Measurements from ENCODE around the gene BCKDHB. TPM values are rescaled to one million over a fixed set of nuclear protein-coding genes. Genes with fewer than 3 reads are reported as not detected.

BCKDHB gene
- polyA plus RNA-seq, 1 of the 3 experiments (the other 2 are of a cell fraction), result 19.9 TPM

GRCh38 chr6:80104520-80104919, 2.0 kb upstream of the BCKDHB start:
- CTCF ChIA-PET, result interaction anchor here (1.5 to 3.5 kb wide), 2 partner anchors 29 to 158 kb away, joined by 4 to 10 read pairs; partner anchors contain the start of gene ELOVL4
- no peaks in the 10 kb centered on the region for H3K9me3 ChIP-seq

More at GRCh38 chr6:80104520-80104919, 2.0 kb upstream of the BCKDHB start:
- no peak overlapping the region for H3K4me2 ChIP-seq
- no peaks in the 10 kb centered on the region; the same call in 1 of the 2 replicates for H3K27me3 ChIP-seq (ENCODE audit: insufficient read depth)
- no peaks in the 10 kb centered on the region for H3K36me3 ChIP-seq (replicated peaks in 1 of 2; ENCODE audit: control insufficient read depth in 1 of 2, insufficient read depth in 2 of 2, low read length in 1 of 2)
- H3K9ac ChIP-seq, result no peak overlapping the region
- H3K79me2 ChIP-seq (ENCODE audit: insufficient read depth), result peaks cover 13% of the 10 kb centered on the region; the same call in 1 of the 2 replicates
- H4K20me1 ChIP-seq (ENCODE audit: insufficient read depth), result no peaks in the 10 kb centered on the region
- POLR2A ChIA-PET, result no interaction called here
- no peak for DNase-seq
- H3K4me1 ChIP-seq (ENCODE audit: control insufficient read depth in 1 of 2, insufficient read depth in 2 of 2, low read depth in 1 of 2, low read length in 1 of 2), result peaks cover 0 to 4% of the 10 kb centered on the region in 2 experiments; a peak in 3 of 4 replicates
- no peak overlapping the region for H3K4me3 ChIP-seq (ENCODE audit: low read depth in 2 of 2, low read length in 1 of 2)
- TF ChIP-seq MAX (IDR thresholded peaks at IDR 0.05; ENCODE audit: low read depth) (no peak), RFX5 (IDR thresholded peaks at IDR 0.05; ENCODE audit: low read length) (no peak), USF1 (IDR thresholded peaks at IDR 0.05; ENCODE audit: borderline replicate concordance, low read depth) (no peak), REST (IDR thresholded peaks at IDR 0.05; ENCODE audit: low read depth, low read length) (no peak), IRF3 (IDR thresholded peaks at IDR 0.05; ENCODE audit: low read depth, low read length) (no peak), NRF1 (IDR thresholded peaks at IDR 0.05; ENCODE audit: low read depth, low read length) (no peak), EZH2phosphoT487 (IDR thresholded peaks at IDR 0.05; ENCODE audit: borderline replicate concordance, low read depth) (no peak)
- no peaks in the 10 kb centered on the region for H3F3A ChIP-seq (replicated peaks; ENCODE audit: insufficient read depth)
- no peaks in the 10 kb centered on the region for H3K9me2 ChIP-seq
- H3K27ac ChIP-seq (ENCODE audit: low read depth in 2 of 2, low read length in 1 of 2), result no peak overlapping the region
- no peak overlapping the region for H2AFZ ChIP-seq (ENCODE audit: low read depth)

Data from SK-N-SH (cell line).